Transverse colon (tissue), 4 donors: ENCODE results near the gene RAI14. TPM values are rescaled to one million over a fixed set of nuclear protein-coding genes. Genes with fewer than 3 reads are reported as not detected.
"Not testable (repeated sequence)": the region's sequence is repeated elsewhere in the genome, so short reads cannot be mapped to it uniquely, and the experiment has no call there.

Experiments used
- DNase-seq: peaks from one replicate; pipeline ENCODE4 v3.0.0-alpha.2; 2019
- H3K27ac ChIP-seq, 4 donors: fragments of 200-600 bp; sonication (generic); 2 replicates each; pipeline ENCODE4 v1.5.1; 2016 to 2018; ENCODE audit warnings: inconsistent platforms in 4 of 4
- H3K27me3 ChIP-seq: fragments of 200-600 bp; sonication (generic); 2 replicates; pipeline ENCODE4 v1.5.1; 2017; ENCODE audit warnings: inconsistent platforms
- H3K36me3 ChIP-seq, 4 donors: fragments of 200-600 bp; sonication (generic); 2 replicates each; pipeline ENCODE4 v1.5.1; 2017 to 2019; ENCODE audit warnings: inconsistent platforms in 4 of 4
- H3K4me1 ChIP-seq, 4 donors: fragments of 200-600 bp; sonication (generic); 2 replicates each; pipeline ENCODE4 v1.5.1; 2017 to 2020; ENCODE audit warnings: inconsistent platforms in 4 of 4
- H3K4me3 ChIP-seq, 4 donors: fragments of 200-600 bp; sonication (generic); 1 replicate in 1 of 4; 2 replicates in 3 of 4; pipeline versions ENCODE4 v1.5.1 to v1.6.1; 2017 to 2019; ENCODE audit warnings: inconsistent platforms in 4 of 4
- H3K9me3 ChIP-seq, 2 donors: fragments of 200-600 bp; sonication (generic); 2 replicates each; pipeline ENCODE4 v1.5.1; 2017 to 2019; ENCODE audit warnings: inconsistent platforms in 2 of 2
- CTCF ChIP-seq, 5 experiments: fragments of 200-600 bp in 3 of 5; fragments of 450-650 bp in 2 of 5; sonication (generic) in 3 of 5; IDR thresholded peaks; 1 replicate in 2 of 5; 2 replicates in 3 of 5; pipeline ENCODE4 v1.5.1; 2016 to 2017; ENCODE audit warnings: antibody characterized with exemption in 5 of 5, inconsistent platforms in 3 of 5, mild to moderate bottlenecking in 2 of 5, moderate library complexity in 1 of 5
- EP300 ChIP-seq: sonication (generic); formaldehyde crosslinking; IDR thresholded peaks from one replicate; pipeline ENCODE4 v1.6.1; 2017; ENCODE audit warnings: antibody characterized with exemption, low read depth
- POLR2A ChIP-seq: fragments of 450-650 bp; IDR thresholded peaks from one replicate; pipeline ENCODE4 v1.6.1; 2016; ENCODE audit warnings: antibody characterized with exemption, mild to moderate bottlenecking, moderate library complexity
- POLR2AphosphoS5 ChIP-seq, 3 donors: sonication (generic); formaldehyde crosslinking; IDR thresholded peaks; one replicate each; pipeline ENCODE4 v1.6.1; 2016; ENCODE audit warnings: antibody characterized with exemption in 3 of 3
- WGBS, 2 donors: methylation state at CpG; one replicate each; pipeline ENCODE4 v1.1.5; 2018; ENCODE audit warnings: low coverage in 1 of 2; 5-methylcytosine and 5-hydroxymethylcytosine counted together
- in situ Hi-C, 4 donors: fragments of 200-750 bp; cut with MboI; loops; one replicate each; pipeline versions ENCODE4 v1.15.0 to v1.15.1; 2017; ENCODE audit warnings: low sequenced_read_pairs in 3 of 4, low pct_ligation_motif_present in 1 of 4, low pct_unique_long_range_greater_than_20kb in 1 of 4
- intact Hi-C: fragments of 100-400 bp; cut with DNase I; formaldehyde crosslinking; loops from one replicate; pipeline ENCODE4 v1.15.1; 2023; ENCODE audit warnings: low total_unique reads
- total RNA-seq, 4 donors: library from RNA; depleted of rRNA; stranded (reverse); fragments of >200 nt; gene quantifications; one replicate each; pipeline ENCODE4 v1.1.0, GENCODE V29; 2016

RAI14 gene
- total RNA-seq, 4 donors from 2014 or later = 13.9 to 18.3 (median 15.3) TPM

- no peaks in the 10 kb centered on the region for H3K9me3 ChIP-seq
- 72 to 76% methylated on average over 13 to 15 of the region's 15 CpGs for WGBS, 2 donors
- H3K4me3 ChIP-seq = no peak overlapping the region
- peak; percentile 21 for DNase-seq
- no peak overlapping the region for H3K27ac ChIP-seq
- peaks cover under 1 to 14% (median 2%) of the 10 kb centered on the region in 4 donors for H3K4me1 ChIP-seq
- in situ Hi-C loops (no loop called here), intact Hi-C loops (no loop called here)
- no peak for TF ChIP-seq CTCF (IDR thresholded peaks at IDR 0.05)
- no peaks in the 10 kb centered on the region for H3K36me3 ChIP-seq
- no peaks in the 10 kb centered on the region for H3K27me3 ChIP-seq
Observed at GRCh38 chr5:34751807-34752736, 95.9 kb downstream of the RAI14 start.

- H3K4me3 ChIP-seq, DNase-seq, H3K27me3 ChIP-seq, in situ Hi-C loops, intact Hi-C loops, H3K9me3 ChIP-seq, H3K27ac ChIP-seq, H3K36me3 ChIP-seq: not testable (repeated sequence)
- 88% methylated on average over 2 of the region's 2 CpGs; no CpG with 5 or more reads in 1 of the 2 donors for whole genome bisulfite sequencing, 2 donors
- H3K4me1 ChIP-seq = peaks cover 3 to 18% (median 7%) of the 10 kb centered on the region in 4 donors
Observed at GRCh38 chr5:34753236-34753635, 97.1 kb downstream of the RAI14 start.

- H3K27me3 ChIP-seq = no peaks in the 10 kb centered on the region
- 88% methylated on average over 4 of the region's 4 CpGs; no CpG with 5 or more reads in 1 of the 2 donors for WGBS, 2 donors
- TF ChIP-seq CTCF (IDR thresholded peaks at IDR 0.05) = no peak
- no peak for TF ChIP-seq POLR2AphosphoS5 (IDR thresholded peaks at IDR 0.05)
- no peak for TF ChIP-seq EP300
- no peak for TF ChIP-seq POLR2A
- in situ Hi-C loops = no loop called here
- peaks cover 3 to 18% (median 7%) of the 10 kb centered on the region in 4 donors for H3K4me1 ChIP-seq
- no peak for DNase-seq
- H3K4me3 ChIP-seq = no peak overlapping the region
- no peaks in the 10 kb centered on the region for H3K36me3 ChIP-seq
- H3K9me3 ChIP-seq = no peaks in the 10 kb centered on the region
- intact Hi-C loops = no loop called here
- no peak overlapping the region for H3K27ac ChIP-seq
Observed at GRCh38 chr5:34755926-34756325, 99.8 kb downstream of the RAI14 start.

GRCh38 chr5:34756781-34757624 lies 100.9 kb downstream of the RAI14 start:
- in situ Hi-C loops (no loop called here), intact Hi-C loops (no loop called here)
- WGBS, 2 donors = 62 to 66% methylated on average over 15 to 20 of the region's 20 CpGs
- Histone ChIP-seq H3K4me1 (peaks cover 3 to 13% (median 7%) of the 10 kb centered on the region in 4 donors), H3K27me3 (no peaks in the 10 kb centered on the region), H3K27ac (peak overlapping the region in 1 of 4 donors; percentile 33), H3K9me3 (no peaks in the 10 kb centered on the region), H3K36me3 (no peaks in the 10 kb centered on the region), H3K4me3 (no peak overlapping the region)
- TF ChIP-seq CTCF (IDR thresholded peaks at IDR 0.05) = no peak
- no peak for TF ChIP-seq EP300
- TF ChIP-seq POLR2AphosphoS5 (IDR thresholded peaks at IDR 0.05) = no peak
- TF ChIP-seq POLR2A = no peak
- DNase-seq = no peak
